Activated naive CD4-positive, alpha-beta T cell treated with anti-CD3 and anti-CD28 coated beads, Interleukin-2, amount 50 U/mL, for 24 hours (primary cell): ENCODE data around the gene GNGT1.

Source experiments
- H3K27ac Mint-ChIP-seq: one replicate; pipeline ENCODE4 v1.8.0; 2021; ENCODE audit warnings: mild to moderate bottlenecking, mixed read lengths
- H3K27me3 Mint-ChIP-seq: one replicate; pipeline ENCODE4 v1.8.0; 2021; ENCODE audit warnings: mixed read lengths
- H3K36me3 Mint-ChIP-seq: one replicate; pipeline ENCODE4 v1.8.0; 2021; ENCODE audit warnings: mixed read lengths
- H3K4me1 Mint-ChIP-seq: one replicate; pipeline ENCODE4 v1.8.0; 2021; ENCODE audit warnings: mixed read lengths
- H3K4me3 Mint-ChIP-seq: one replicate; pipeline ENCODE4 v1.8.0; 2021; ENCODE audit warnings: mild to moderate bottlenecking, mixed read lengths
- H3K9me3 Mint-ChIP-seq: one replicate; pipeline ENCODE4 v1.8.0; 2021; ENCODE audit warnings: mixed read lengths

GNGT1 gene

GRCh38 chr7:93921607-93922566, 15.5 kb downstream of the GNGT1 start, which contains the start of gene GNG11:
Gene GNG11 (plus strand): TSS chr7:93921735. CDS start chr7:93922138, 403 bp downstream.
- Mint-ChIP-seq H3K27me3 (peaks cover 27% of the 10 kb centered on the region), H3K9me3 (no peaks in the 10 kb centered on the region), H3K27ac (no peak within 1 kb of the TSS), H3K4me1 (peaks cover 10% of the 10 kb centered on the region), H3K4me3 (peak within 1 kb of the TSS; percentile 54), H3K36me3 (no peaks in the 10 kb centered on the region)

GRCh38 chr7:93923296-93923695, 16.9 kb downstream of the GNGT1 start:
- H3K27me3 Mint-ChIP-seq: peaks cover 27% of the 10 kb centered on the region
- no peak overlapping the region for H3K4me3 Mint-ChIP-seq
- no peak overlapping the region for H3K27ac Mint-ChIP-seq
- peaks cover 10% of the 10 kb centered on the region for H3K4me1 Mint-ChIP-seq
- H3K36me3 Mint-ChIP-seq: no peaks in the 10 kb centered on the region
- H3K9me3 Mint-ChIP-seq: no peaks in the 10 kb centered on the region

GRCh38 chr7:93923942-93924341, 17.6 kb downstream of the GNGT1 start:
- H3K27me3 Mint-ChIP-seq: peaks cover 28% of the 10 kb centered on the region
- H3K4me3 Mint-ChIP-seq: no peak overlapping the region
- H3K9me3 Mint-ChIP-seq: no peaks in the 10 kb centered on the region
- H3K4me1 Mint-ChIP-seq: peaks cover 10% of the 10 kb centered on the region
- no peak overlapping the region for H3K27ac Mint-ChIP-seq
- no peaks in the 10 kb centered on the region for H3K36me3 Mint-ChIP-seq

GRCh38 chr7:93926800-93927199, 20.4 kb downstream of the GNGT1 start:
- H3K27me3 Mint-ChIP-seq: peaks cover 23% of the 10 kb centered on the region
- no peak overlapping the region for H3K4me3 Mint-ChIP-seq
- H3K4me1 Mint-ChIP-seq: peaks cover 4% of the 10 kb centered on the region
- H3K36me3 Mint-ChIP-seq: no peaks in the 10 kb centered on the region
- no peak overlapping the region for H3K27ac Mint-ChIP-seq
- no peaks in the 10 kb centered on the region for H3K9me3 Mint-ChIP-seq

GRCh38 chr7:93927585-93927984, 21.2 kb downstream of the GNGT1 start:
- no peaks in the 10 kb centered on the region for H3K36me3 Mint-ChIP-seq
- no peaks in the 10 kb centered on the region for H3K4me1 Mint-ChIP-seq
- H3K9me3 Mint-ChIP-seq: no peaks in the 10 kb centered on the region
- H3K27me3 Mint-ChIP-seq: peaks cover 23% of the 10 kb centered on the region
- H3K4me3 Mint-ChIP-seq: no peak overlapping the region
- H3K27ac Mint-ChIP-seq: no peak overlapping the region

- Mint-ChIP-seq H3K4me3 (no peak overlapping the region), H3K27me3 (peaks cover 15% of the 10 kb centered on the region), H3K27ac (no peak overlapping the region), H3K9me3 (no peaks in the 10 kb centered on the region), H3K36me3 (no peaks in the 10 kb centered on the region), H3K4me1 (no peaks in the 10 kb centered on the region)
Observed at GRCh38 chr7:93931655-93932054, 25.3 kb downstream of the GNGT1 start.

- Mint-ChIP-seq H3K27ac (no peak overlapping the region), H3K36me3 (no peaks in the 10 kb centered on the region), H3K27me3 (peaks cover 12% of the 10 kb centered on the region), H3K4me1 (no peaks in the 10 kb centered on the region), H3K4me3 (no peak overlapping the region), H3K9me3 (peaks cover 5% of the 10 kb centered on the region)
Observed at GRCh38 chr7:93933156-93933555, 26.8 kb downstream of the GNGT1 start.

GRCh38 chr7:93935102-93935501, 28.7 kb downstream of the GNGT1 start:
- H3K36me3 Mint-ChIP-seq: no peaks in the 10 kb centered on the region
- H3K4me1 Mint-ChIP-seq: no peaks in the 10 kb centered on the region
- H3K27ac Mint-ChIP-seq: no peak overlapping the region
- H3K9me3 Mint-ChIP-seq: peaks cover 5% of the 10 kb centered on the region
- no peak overlapping the region for H3K4me3 Mint-ChIP-seq
- peaks cover 9% of the 10 kb centered on the region for H3K27me3 Mint-ChIP-seq

GRCh38 chr7:93937818-93938217, 31.5 kb downstream of the GNGT1 start:
- Mint-ChIP-seq H3K27me3 (peaks cover 6% of the 10 kb centered on the region), H3K36me3 (no peaks in the 10 kb centered on the region), H3K9me3 (peaks cover 5% of the 10 kb centered on the region), H3K4me1 (no peaks in the 10 kb centered on the region), H3K27ac (no peak overlapping the region), H3K4me3 (no peak overlapping the region)

- no peaks in the 10 kb centered on the region for H3K36me3 Mint-ChIP-seq
- H3K4me1 Mint-ChIP-seq: no peaks in the 10 kb centered on the region
- peaks cover 5% of the 10 kb centered on the region for H3K9me3 Mint-ChIP-seq
- H3K27me3 Mint-ChIP-seq: peaks cover 6% of the 10 kb centered on the region
- no peak overlapping the region for H3K27ac Mint-ChIP-seq
- no peak overlapping the region for H3K4me3 Mint-ChIP-seq
Observed at GRCh38 chr7:93938293-93938692, 31.9 kb downstream of the GNGT1 start.

GRCh38 chr7:93941945-93942344, 35.6 kb downstream of the GNGT1 start:
- Mint-ChIP-seq H3K9me3 (peaks cover 4% of the 10 kb centered on the region), H3K4me3 (no peak overlapping the region), H3K4me1 (no peaks in the 10 kb centered on the region), H3K27me3 (peaks cover 8% of the 10 kb centered on the region), H3K27ac (no peak overlapping the region), H3K36me3 (no peaks in the 10 kb centered on the region)

GRCh38 chr7:93943816-93944540, 37.6 kb downstream of the GNGT1 start:
- Mint-ChIP-seq H3K4me3 (no peak overlapping the region), H3K27me3 (peaks cover 6% of the 10 kb centered on the region), H3K4me1 (no peaks in the 10 kb centered on the region), H3K27ac (no peak overlapping the region), H3K9me3 (no peaks in the 10 kb centered on the region), H3K36me3 (no peaks in the 10 kb centered on the region)

GRCh38 chr7:93944673-93945072, 38.3 kb downstream of the GNGT1 start:
- Mint-ChIP-seq H3K27ac (no peak overlapping the region), H3K36me3 (no peaks in the 10 kb centered on the region), H3K9me3 (no peaks in the 10 kb centered on the region), H3K27me3 (peaks cover 7% of the 10 kb centered on the region), H3K4me3 (no peak overlapping the region), H3K4me1 (no peaks in the 10 kb centered on the region)

- Mint-ChIP-seq H3K27me3 (peaks cover 7% of the 10 kb centered on the region), H3K27ac (no peak overlapping the region), H3K4me1 (no peaks in the 10 kb centered on the region), H3K36me3 (no peaks in the 10 kb centered on the region), H3K4me3 (no peak overlapping the region), H3K9me3 (no peaks in the 10 kb centered on the region)
Observed at GRCh38 chr7:93945083-93945482, 38.7 kb downstream of the GNGT1 start.

GRCh38 chr7:93945756-93946535, 39.6 kb downstream of the GNGT1 start:
- no peaks in the 10 kb centered on the region for H3K36me3 Mint-ChIP-seq
- H3K4me3 Mint-ChIP-seq: no peak overlapping the region
- peaks cover 7% of the 10 kb centered on the region for H3K27me3 Mint-ChIP-seq
- H3K4me1 Mint-ChIP-seq: no peaks in the 10 kb centered on the region
- H3K27ac Mint-ChIP-seq: no peak overlapping the region
- no peaks in the 10 kb centered on the region for H3K9me3 Mint-ChIP-seq
